GM18867 (cell line): Measurements from ENCODE around the gene NRP2.

Source experiments
- ATAC-seq: cut with Tn5 transposase; IDR thresholded peaks from one replicate; pipeline ENCODE4 v1.9.1; 2021; ENCODE audit warnings: mild to moderate bottlenecking, moderate library complexity; ENCODE audit not compliant: unreplicated experiment

Gene NRP2

DNA sequence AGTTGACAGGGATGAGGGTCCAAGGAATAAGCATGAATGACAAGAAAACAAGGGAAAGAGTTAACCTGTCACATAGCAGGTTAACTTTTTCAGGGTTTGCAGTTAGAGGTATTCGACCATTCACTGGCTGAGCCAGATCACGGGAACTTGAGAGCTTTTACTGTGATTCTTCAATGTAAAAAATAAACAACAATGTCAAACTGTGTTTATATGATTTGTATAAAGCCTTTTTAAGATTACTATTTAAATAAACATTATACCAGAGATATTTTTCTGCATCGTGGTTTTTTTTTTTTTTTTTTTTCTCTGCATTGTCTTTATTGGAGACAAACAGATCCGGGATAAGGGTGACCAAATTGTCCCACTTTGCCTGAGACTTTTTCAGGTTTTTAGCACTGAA is 115.6 kb downstream of the NRP2 start:
- no peak for ATAC-seq

DNA sequence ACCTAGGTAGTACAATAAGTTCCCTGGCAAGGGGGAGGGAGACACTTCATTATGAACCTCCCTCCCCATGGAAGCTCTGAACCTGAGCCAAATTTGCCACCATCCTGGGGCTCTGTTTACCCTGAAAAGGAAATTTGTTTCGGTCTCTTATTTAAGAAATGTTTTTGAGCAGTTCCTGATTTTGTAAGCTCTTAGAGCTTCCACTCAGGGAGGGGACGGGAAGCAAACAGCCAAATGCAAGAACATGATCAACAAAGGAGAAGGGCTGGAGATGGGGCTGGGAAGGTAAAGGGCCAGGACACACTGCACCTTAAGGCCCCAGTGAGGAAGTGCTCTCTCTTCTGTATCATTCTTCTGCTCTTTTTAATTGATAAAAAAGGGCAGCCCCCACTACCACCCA is 117.9 kb downstream of the NRP2 start:
- no peak for ATAC-seq

DNA sequence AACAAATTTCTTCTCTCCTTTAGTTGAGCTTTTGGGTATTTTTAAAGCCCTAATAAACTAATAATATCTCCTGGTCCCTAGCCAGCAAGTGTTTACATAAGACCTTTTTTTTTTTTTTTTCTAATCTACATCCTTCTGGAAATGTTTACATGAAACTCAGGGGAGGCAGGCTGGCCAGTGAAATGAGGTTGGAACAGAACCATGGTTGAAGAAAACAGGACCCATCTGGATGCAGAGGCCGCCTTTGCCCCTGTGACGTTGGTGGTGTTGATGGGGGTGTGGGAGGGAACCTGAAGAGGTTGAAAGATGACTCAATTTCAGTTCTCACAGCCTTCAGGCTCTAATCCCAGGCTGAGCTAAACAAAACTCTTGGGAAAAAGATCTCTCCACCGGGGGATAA is 118.5 kb downstream of the NRP2 start:
- no peak for ATAC-seq

- ATAC-seq, result no peak
Observed at GRCh38 chr2:205802065-205802464, 119.8 kb downstream of the NRP2 start.

- no peak for ATAC-seq
Observed at GRCh38 chr2:205802941-205803340, 120.6 kb downstream of the NRP2 start.

DNA sequence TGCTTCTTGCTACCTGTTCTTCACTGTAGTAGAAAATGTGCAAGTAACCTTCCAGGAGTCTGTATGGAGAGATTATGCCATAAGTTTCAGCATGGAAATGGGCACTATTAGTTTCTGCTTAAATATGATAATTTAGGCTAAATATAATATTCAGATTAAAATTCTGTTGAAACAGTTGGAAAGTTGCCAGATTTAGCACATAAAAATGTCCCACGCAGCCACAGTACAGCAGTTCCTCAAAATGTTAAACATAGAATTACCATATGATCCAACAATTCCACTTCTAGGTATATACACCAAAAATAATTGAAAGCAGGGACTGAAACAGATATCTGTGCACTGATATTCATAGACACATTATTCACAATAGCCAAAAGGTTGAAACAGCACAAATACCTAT is 121.2 kb downstream of the NRP2 start:
- ATAC-seq, result no peak

DNA sequence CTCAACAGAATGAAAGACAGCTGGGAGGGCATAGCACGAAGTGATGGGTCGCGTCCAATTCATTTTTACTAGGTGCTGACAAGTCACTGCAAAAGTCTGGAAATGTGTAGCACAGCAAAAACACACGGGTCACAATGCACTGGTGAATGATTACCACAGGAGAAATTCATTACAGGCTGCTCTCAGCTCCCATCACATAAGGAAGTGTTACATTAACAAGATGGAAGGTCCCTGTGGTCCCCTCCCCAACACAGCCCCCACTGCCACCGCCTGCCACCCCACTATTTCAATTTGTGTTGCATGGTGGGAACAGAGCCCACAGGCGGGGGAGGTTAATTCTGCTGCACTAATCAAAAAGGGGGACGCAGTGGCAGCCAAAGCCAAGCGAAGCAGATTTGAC is 122.8 kb downstream of the NRP2 start:
- ATAC-seq, result no peak

DNA sequence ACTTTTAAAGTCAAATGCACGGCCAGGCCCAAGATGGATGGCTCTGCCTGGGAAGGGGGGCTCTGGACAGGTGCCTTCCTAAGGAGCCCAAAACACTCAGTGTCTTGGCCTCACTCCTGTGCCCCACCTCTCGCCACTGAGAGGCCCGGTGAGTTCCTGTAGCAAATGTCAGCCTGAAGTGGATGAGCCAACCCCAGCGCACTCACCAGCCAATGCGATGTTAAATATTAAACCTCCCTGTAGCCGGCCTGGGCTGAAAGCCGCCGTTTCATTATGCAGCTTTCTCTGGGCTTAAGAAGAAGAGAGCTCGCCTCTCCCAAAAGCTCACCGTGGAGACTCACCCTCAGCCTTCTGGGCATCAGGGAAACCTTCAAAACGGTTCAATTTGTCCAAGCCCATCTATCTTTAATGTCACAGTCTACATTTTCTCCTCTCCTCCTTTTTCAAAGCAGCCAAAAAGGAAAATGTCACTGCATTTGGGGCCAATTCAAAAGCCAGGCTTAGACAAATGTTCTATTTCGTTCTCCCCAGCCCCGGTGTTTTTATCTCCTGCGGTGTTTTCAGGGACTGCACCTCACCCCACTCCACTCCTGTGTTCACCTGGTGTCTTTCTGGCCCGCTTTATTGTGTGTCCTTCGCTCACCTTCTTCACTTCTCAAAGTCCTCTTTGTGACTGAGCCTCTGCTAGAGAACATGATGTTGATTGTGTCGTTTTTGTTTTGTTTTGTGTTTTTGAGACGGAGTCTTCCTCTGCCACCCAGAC is 124.0 kb downstream of the NRP2 start:
- ATAC-seq, result no peak

- ATAC-seq, result no peak
Observed at GRCh38 chr2:205807229-205807628, 124.9 kb downstream of the NRP2 start.

DNA sequence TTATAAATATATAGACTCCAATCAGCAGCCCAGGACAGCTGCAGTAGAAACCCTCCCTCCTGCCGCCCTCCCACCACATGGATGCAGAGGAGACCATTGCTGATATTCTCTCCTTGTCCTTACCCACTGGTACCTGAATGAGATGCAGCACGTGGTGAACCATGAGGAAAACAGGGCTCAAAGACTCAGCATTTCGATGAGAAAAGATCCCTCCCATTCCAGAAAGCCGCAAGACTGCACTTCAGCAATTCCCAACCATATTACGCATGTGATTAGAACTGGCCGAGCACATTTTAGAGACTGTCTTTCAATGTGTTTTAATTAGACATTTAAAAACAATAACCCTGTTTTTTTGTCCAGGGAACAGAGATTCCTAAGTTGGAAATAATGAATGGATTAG is 125.5 kb downstream of the NRP2 start:
- no peak for ATAC-seq

DNA sequence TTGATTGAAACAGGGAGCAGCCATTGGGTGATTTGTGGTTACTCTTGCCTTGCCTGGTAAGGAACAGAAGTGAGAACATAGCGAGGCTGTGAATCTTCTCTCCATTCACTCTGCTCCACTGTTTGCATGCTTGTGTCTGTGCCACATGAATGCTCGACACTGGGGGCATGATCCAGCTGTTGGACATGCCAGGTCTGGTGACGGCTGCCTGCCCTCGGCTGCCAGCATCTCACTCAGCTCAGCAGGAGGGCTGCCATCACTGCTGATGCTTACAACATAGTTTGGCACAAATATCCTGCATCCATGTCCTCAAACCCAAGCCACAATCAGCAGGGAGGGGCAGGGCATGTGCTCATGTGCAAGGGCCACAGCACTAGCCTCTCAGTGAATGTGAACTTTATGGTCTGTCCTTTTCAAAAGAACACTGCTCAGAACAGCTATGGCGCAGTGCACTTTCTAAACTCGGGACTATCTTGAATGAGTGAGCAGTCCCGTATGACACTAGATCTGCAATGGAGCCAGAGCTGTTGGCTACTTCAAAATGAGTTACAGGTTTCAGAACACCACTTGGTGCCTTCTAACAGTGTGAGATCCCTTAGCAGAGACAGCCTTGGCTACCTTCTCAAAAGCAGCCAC is 126.3 kb downstream of the NRP2 start:
- ATAC-seq, result no peak

DNA sequence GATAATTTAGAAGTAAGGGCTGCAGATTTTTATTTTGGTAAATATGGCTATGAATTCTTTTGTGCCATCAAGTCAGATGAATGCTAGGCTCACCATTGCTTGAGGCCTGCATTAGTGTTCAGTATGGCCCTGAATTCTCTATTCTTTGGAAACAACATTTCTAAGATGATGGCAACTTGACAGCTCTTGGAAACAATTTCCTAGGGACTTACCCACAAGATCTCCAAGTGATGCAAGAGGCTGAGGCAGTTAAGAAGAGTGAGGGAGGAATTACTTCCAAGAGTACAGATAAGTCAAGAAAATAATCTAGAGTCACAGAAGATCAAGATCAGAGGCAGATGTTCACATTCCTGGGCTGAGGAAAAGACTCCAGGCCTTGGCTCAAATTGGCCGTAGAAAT is 129.1 kb downstream of the NRP2 start:
- no peak for ATAC-seq

DNA sequence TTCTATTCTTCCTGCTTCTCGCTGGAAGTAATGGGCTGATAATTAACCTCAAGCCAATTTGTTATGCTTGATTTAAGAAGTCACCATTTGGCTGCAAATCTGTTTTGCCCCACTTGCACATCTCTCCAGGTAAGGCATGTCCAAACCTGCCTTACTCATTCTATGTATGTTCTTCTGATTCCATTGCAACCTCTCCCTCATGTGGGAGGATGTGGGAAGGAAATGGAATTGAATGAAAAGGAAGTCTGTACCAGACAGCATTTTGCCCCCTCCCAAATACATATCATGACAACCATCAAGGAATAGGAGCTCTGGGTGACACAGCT is 131.7 kb downstream of the NRP2 start:
- ATAC-seq, result no peak

DNA sequence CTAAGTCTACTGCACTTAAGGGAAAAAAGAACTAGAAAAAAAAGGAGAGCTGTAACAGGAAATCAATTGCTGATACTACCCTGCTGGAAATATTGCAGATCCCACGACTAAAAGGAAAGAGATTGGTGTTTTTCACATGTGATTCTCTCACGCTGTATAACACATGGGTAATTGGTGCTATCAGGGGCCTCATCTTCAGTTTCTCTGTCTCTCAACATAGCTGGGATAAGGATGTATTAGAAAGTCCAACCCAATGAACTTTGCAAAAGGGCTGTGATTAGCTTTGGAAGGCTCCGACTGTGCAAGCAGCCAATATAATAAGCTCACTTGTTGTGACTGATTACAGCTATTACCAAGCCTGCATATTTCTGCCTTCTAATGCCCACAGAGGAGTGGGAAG is 133.4 kb downstream of the NRP2 start:
- no peak for ATAC-seq

DNA sequence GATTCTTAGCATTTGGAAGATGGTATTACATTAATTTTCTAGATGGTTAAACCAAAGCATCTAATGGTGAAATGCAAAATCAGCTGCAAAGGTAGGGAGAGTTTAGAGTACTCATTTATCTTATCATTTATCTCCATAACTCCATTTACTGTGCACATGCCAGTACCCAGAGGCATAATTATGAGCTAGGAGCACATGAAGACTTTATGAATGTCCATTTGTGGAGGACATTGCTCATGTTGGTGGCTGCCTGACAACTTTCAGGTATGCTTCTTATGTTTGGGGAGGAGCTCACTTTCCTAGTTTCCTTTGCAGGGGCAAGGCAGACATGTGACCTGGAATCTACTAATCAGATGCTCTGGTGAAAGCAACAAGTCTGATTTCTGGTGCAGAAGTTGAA is 134.0 kb downstream of the NRP2 start:
- no peak for ATAC-seq

DNA sequence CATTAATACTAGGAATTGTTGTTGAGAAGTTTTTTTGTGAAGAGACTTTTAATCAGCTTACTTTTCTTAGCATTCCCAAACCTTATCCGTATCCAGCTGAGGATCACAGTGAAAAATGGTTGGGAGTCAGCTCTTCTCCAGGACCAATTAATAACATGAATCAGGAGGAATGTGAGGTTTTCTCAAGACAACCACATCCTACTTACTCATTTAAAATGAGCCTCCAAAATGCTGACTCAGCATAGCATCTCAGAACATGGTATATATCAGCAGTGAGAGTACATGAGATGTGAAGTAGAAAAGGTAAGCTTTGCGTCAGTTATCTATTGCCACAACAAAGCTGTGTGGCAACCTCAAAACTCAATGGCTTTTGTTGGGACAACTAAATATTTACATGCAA is 140.3 kb downstream of the NRP2 start:
- no peak for ATAC-seq

GRCh38 chr2:205827809-205828365 is 145.6 kb downstream of the NRP2 start:
- no peak for ATAC-seq

DNA sequence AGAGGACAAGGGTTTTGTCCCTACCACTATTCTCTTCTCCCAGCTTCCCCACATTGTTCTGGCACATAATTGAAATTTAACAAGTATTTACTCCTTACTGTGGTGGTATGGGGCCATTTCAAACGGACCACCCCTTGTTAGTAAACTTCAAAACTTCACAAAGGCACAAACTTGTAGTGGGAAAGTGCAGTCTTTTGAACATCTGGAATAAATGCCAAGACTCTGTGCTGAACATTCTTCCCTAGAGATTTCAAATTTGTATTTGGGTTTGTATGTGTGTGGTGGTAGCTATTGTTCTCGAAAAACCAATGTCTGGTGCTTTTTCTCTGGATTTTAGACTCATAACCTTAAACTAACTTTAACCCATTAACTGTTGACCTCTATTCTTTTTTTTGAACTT is 151.6 kb downstream of the NRP2 start:
- no peak for ATAC-seq

DNA sequence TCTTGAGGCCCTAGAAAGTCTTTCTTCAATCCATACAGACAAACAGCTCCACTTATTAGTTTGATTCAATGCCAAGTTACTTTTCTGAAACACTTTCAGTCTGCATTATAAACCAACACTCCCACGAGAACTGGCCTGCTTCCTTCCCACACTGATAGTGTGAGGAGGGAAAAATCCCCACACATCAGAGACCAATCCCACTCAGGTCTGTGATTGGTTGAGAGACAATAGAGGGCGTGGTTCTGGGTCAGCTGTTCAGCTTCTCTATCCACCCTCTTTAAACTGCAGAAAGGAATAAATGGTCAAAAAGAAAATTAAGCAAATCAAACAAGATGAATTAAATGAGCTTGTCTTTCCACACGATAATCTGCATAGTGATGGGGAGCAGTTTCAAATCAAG is 152.5 kb downstream of the NRP2 start:
- ATAC-seq, result no peak

- ATAC-seq, result no peak
Observed at GRCh38 chr2:205835251-205835791, 153.0 kb downstream of the NRP2 start.

GRCh38 chr2:205835923-205836322 is 153.6 kb downstream of the NRP2 start:
- ATAC-seq, result no peak

- no peak for ATAC-seq
Observed at GRCh38 chr2:205836477-205837221, 154.3 kb downstream of the NRP2 start.
